ENCODE data around the gene AGBL1.

Gene AGBL1

GRCh38 chr15:86711476-86711875 lies 631.8 kb downstream of the AGBL1 start:
- no peak for DNase-seq (ENCODE audit: low read depth)

GRCh38 chr15:86714241-86714640 lies 634.6 kb downstream of the AGBL1 start:
- DNase-seq (ENCODE audit: low read depth): no peak

GRCh38 chr15:86725628-86726027 lies 646.0 kb downstream of the AGBL1 start:
- DNase-seq (ENCODE audit: low read depth): no peak

- no peak for DNase-seq (ENCODE audit: low read depth)
These were observed 655.8 kb downstream of the AGBL1 start for GRCh38 chr15:86735247-86736040.

GRCh38 chr15:86741917-86742316 lies 662.2 kb downstream of the AGBL1 start:
- no peak for DNase-seq (ENCODE audit: low read depth)

GRCh38 chr15:86743283-86743903 lies 663.7 kb downstream of the AGBL1 start:
- DNase-seq (ENCODE audit: low read depth): no peak

GRCh38 chr15:86744198-86744780 lies 664.6 kb downstream of the AGBL1 start:
- DNase-seq (ENCODE audit: low read depth): no peak

GRCh38 chr15:86751116-86751515 lies 671.4 kb downstream of the AGBL1 start:
- DNase-seq (ENCODE audit: low read depth): no peak

GRCh38 chr15:86754846-86755245 lies 675.2 kb downstream of the AGBL1 start:
- no peak for DNase-seq (ENCODE audit: low read depth)

- DNase-seq (ENCODE audit: low read depth): no peak
These were observed 677.0 kb downstream of the AGBL1 start for GRCh38 chr15:86756688-86757087.

- no peak for DNase-seq (ENCODE audit: low read depth)
These were observed 680.3 kb downstream of the AGBL1 start for GRCh38 chr15:86759800-86760523.

- DNase-seq (ENCODE audit: low read depth): no peak
These were observed 683.2 kb downstream of the AGBL1 start for GRCh38 chr15:86762874-86763273.

GRCh38 chr15:86764021-86764420 lies 684.4 kb downstream of the AGBL1 start:
- DNase-seq (ENCODE audit: low read depth): no peak

- DNase-seq (ENCODE audit: low read depth): no peak
These were observed 685.6 kb downstream of the AGBL1 start for GRCh38 chr15:86765281-86765680.

- DNase-seq (ENCODE audit: low read depth): no peak
These were observed 692.8 kb downstream of the AGBL1 start for GRCh38 chr15:86772369-86773059.

GRCh38 chr15:86773736-86774135 lies 694.1 kb downstream of the AGBL1 start:
- no peak for DNase-seq (ENCODE audit: low read depth)

- no peak for DNase-seq (ENCODE audit: low read depth)
These were observed 696.5 kb downstream of the AGBL1 start for GRCh38 chr15:86776145-86776544.

GRCh38 chr15:86796521-86796920 lies 716.9 kb downstream of the AGBL1 start:
- no peak for DNase-seq (ENCODE audit: low read depth)

GRCh38 chr15:86797135-86797534 lies 717.5 kb downstream of the AGBL1 start:
- no peak for DNase-seq (ENCODE audit: low read depth)

GRCh38 chr15:86799226-86799625 lies 719.6 kb downstream of the AGBL1 start:
- no peak for DNase-seq (ENCODE audit: low read depth)

- DNase-seq (ENCODE audit: low read depth): no peak
These were observed 722.6 kb downstream of the AGBL1 start for GRCh38 chr15:86802244-86802643.

GRCh38 chr15:86804406-86804805 lies 724.7 kb downstream of the AGBL1 start:
- no peak for DNase-seq (ENCODE audit: low read depth)

Data from fibroblast of the conjunctiva (primary cell).